Esophagus muscularis mucosa (tissue), 3 donors: ENCODE measurements around the gene ST6GALNAC3.
"Not testable (repeated sequence)": the region's sequence is repeated elsewhere in the genome, so short reads cannot be mapped to it uniquely, and the experiment has no call there.

Experiments used
- CTCF ChIP-seq, 3 experiments: fragments of 200-600 bp in 2 of 3; fragments of 450-650 bp in 1 of 3; sonication (generic) in 2 of 3; IDR thresholded peaks; one replicate each; pipeline ENCODE4 v1.5.1; 2017 to 2019; ENCODE audit warnings: antibody characterized with exemption in 3 of 3, mild to moderate bottlenecking in 2 of 3, moderate library complexity in 1 of 3
- POLR2AphosphoS5 ChIP-seq, 2 donors: sonication (generic); formaldehyde crosslinking; IDR thresholded peaks; one replicate each; pipeline ENCODE4 v1.6.1; 2017; ENCODE audit warnings: antibody characterized with exemption in 2 of 2

GRCh38 chr1:76652860-76653259, 578.3 kb downstream of the ST6GALNAC3 start:
- TF ChIP-seq CTCF, POLR2AphosphoS5 (IDR thresholded peaks at IDR 0.05): not testable (repeated sequence)
